NOMO-1 treated with dmso at 0.1 percent for 144 hours (cell line): ENCODE results near the gene CFAP77.
A peak's percentile ranks its signal among the peaks of the same experiment; 100 is the strongest.

Experiments
- DNase-seq: peaks from one replicate; lab custom pipeline; 2025; ENCODE audit not compliant: unreplicated experiment; lab: John Stamatoyannopoulos, UW

The CFAP77 gene

GRCh38 chr9:132590318-132591182, 180.5 kb downstream of the CFAP77 start:
- no peak for DNase-seq

DNA sequence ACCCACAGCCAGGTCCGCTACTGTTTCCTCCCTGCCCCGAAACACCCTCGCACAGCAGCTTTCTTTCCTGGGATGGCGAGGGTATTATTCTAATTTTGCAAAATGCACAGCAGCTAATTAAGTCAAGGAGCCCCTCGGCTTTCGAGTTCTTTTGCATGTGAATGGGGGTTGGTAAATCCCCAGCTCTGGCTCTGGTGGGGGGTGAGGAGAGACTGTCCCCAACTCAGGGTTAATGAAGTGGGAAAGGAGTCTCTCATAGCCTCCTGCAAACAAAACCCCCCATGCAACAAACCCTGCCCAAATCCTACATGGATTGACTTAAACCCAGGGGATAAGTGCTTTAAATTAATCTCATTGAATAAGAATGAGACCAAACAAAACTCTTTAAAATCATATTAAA, 181.2 kb downstream of the CFAP77 start:
- DNase-seq = no peak

DNA sequence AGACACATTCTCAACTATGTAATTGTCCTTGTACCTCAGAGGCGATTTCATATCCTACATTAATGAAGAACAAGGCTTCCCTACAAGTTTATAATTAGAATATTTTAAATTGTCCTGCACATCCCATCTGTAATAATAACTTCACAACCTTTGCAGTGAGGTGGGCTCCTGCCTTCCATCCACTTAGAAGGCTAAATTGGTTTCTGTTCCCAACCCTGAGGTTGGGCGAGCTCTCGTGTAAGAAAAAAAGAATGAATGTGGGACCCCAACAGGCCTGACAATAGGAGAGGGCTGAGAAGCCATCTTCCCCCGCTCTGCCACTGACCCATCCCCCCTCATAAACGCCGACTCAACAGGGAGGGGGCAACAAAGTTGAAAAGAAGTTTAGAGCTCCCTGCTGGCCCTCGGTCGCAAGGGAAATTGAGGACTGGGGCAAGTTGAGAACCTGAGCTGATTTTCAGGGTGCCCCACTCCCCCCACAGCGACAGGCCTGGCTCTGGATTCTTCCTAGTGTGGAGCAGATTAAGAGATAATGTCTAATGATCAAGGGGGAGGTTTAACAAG, 181.8 kb downstream of the CFAP77 start:
- DNase-seq = no peak

GRCh38 chr9:132592451-132592850, 182.4 kb downstream of the CFAP77 start:
- no peak for DNase-seq

- DNase-seq = no peak
Observed at GRCh38 chr9:132594412-132594811, 184.4 kb downstream of the CFAP77 start.

GRCh38 chr9:132595319-132595718, 185.3 kb downstream of the CFAP77 start:
- DNase-seq = no peak

DNA sequence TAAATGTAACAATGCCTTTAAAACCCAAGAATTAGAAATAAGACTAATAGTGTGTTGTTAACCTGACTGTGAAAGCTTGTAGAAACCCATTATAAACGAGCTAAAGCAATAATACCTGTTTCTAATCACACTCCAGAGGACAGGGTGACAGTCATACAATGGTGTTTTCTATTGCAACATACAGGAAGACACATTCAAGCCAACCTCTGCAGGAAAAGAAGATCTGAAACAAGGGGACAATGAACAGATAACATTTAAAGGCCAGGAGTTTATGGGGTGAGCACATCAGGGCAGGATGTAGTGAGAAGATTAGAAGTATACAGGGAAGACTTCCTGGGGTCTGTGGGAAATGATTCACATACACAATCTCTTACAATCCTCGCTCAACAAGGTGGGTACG, 186.2 kb downstream of the CFAP77 start:
- peak; percentile 19 for DNase-seq

GRCh38 chr9:132597073-132597775, 187.2 kb downstream of the CFAP77 start:
- no peak for DNase-seq

GRCh38 chr9:132600326-132600984, 190.4 kb downstream of the CFAP77 start:
- DNase-seq = no peak

- no peak for DNase-seq
Observed at GRCh38 chr9:132602207-132602606, 192.2 kb downstream of the CFAP77 start.

DNA sequence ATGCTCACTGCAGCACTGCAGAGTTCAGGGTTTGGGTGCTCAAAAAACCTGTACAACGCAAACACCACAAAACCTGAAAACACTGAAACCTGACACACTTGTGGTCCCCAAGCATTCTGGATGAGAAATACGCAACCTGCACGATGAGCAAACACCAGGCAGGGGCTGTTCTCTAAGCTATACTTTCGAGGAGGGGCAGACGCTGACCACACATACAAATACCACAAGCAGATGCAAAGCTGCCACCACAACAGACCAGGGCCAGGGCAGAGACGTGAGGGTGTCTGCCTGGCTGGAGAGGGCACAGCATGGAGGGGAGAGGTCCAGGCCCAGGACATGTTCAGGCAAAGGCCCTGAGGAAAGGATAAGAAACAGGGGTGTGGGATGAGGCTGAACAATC, 195.4 kb downstream of the CFAP77 start:
- no peak for DNase-seq

GRCh38 chr9:132606066-132606465, 196.1 kb downstream of the CFAP77 start:
- DNase-seq = no peak

GRCh38 chr9:132609184-132609583, 199.2 kb downstream of the CFAP77 start:
- no peak for DNase-seq

GRCh38 chr9:132609829-132610228, 199.8 kb downstream of the CFAP77 start:
- no peak for DNase-seq

DNA sequence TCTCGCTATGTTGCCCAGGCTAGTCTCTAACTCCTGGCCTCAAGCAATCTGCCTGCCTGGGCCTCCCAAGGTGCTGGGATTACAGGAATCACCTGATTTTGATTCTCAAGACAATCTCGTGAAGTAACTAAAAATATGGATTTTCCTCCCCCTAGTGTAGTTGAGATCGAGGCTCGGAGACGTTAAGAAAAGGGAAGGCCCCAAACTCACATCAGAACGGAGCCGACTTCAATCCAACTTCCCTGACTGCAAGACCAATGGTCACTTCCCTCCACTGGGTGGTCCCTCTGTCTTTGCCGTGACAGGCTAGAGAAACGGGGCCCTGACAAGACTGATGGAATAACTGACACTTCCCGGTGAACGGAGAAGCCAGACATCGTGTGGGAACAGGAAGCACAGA, 200.7 kb downstream of the CFAP77 start:
- no peak for DNase-seq

DNA sequence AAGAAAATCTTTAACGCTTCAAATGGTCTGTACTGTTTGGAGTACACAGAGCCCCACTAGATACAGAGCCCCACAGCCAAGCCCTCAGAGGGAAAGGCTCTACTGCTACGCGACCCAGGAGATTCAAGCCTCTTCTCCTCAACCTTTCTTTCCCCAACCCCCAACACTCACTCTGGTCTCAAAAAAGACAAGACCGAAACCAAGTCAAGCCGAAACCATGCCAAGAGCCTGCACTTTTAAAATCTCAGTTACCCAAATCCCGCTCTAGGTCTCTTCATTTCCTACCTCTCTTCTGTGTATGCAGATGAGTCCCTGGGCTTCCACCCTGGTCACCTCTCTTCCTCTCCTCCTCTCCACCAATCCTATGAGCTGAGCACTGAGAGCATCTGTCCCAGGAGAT, 204.3 kb downstream of the CFAP77 start:
- DNase-seq = no peak

DNA sequence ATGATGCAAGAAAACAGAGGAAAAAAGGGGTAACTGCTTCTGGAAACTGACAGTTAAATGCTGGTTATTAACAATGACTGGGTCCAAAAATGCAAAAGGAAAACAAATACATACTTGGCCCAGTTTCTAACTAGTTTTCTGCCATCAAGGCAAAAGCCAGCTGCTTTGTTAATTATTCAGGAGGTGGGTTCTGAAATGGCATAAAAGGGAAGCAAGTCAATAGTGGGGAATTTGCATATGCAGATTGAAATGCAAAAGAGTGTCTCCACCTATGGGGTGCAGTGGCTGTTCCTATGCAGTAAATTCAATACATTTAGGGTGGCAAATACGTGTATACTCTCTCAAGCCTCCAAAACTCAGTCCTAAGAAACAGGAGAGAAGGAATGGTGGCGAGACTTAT, 205.8 kb downstream of the CFAP77 start:
- DNase-seq = no peak

- no peak for DNase-seq
Observed at GRCh38 chr9:132616725-132617124, 206.7 kb downstream of the CFAP77 start.

DNA sequence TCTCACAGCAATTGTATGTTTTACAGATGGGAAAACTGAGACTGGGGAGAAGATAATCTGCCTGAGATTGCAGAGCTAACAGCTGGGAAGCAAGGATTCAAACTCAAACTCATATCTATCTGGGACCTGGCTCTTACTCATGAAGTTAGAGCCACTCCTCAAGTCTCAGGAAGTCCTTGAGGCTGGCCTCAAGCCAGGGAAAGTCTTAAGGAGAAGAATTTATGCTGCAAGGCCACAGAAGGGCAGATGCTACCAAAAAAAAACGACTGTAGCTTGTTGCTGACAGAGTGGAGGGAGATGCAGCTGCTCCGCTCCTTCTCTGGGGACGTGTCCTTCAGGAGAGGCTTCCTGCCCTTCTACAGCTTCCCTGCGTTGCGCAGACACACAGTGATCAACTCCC, 212.1 kb downstream of the CFAP77 start:
- no peak for DNase-seq
